Neuronal stem cell (in vitro differentiated cells): Measurements from ENCODE around the gene PEX5L.

Experiments used
- DNase-seq: peaks from one replicate; pipeline ENCODE4 v3.0.0-alpha.2; 2013; ENCODE audit warnings: low spot score
- H2AFZ ChIP-seq: one replicate; pipeline ENCODE4 v1.6.1; 2013; ENCODE audit warnings: mild to moderate bottlenecking, low read length, inconsistent platforms
- H2AK5ac ChIP-seq: 2 replicates; pipeline ENCODE4 v1.6.1; 2013; ENCODE audit warnings: low read depth, mild to moderate bottlenecking, inconsistent platforms, low read length, moderate library complexity, mixed read lengths
- H2BK120ac ChIP-seq: 2 replicates; pipeline ENCODE4 v1.6.1; 2013; ENCODE audit warnings: low read depth, mild to moderate bottlenecking, inconsistent platforms, low read length, moderate library complexity, mixed read lengths
- H2BK12ac ChIP-seq: one replicate; pipeline ENCODE4 v1.6.1; 2013; ENCODE audit warnings: low read length, inconsistent platforms
- H2BK15ac ChIP-seq: 2 replicates; pipeline ENCODE4 v1.6.1; 2013; ENCODE audit warnings: mild to moderate bottlenecking, low read length, inconsistent platforms, mixed read lengths
- H2BK5ac ChIP-seq: one replicate; pipeline ENCODE4 v1.6.1; 2013; ENCODE audit warnings: inconsistent platforms, mild to moderate bottlenecking, low read length, moderate library complexity
- H3K14ac ChIP-seq: one replicate; pipeline ENCODE4 v1.6.1; 2013; ENCODE audit warnings: low read length, inconsistent platforms
- H3K18ac ChIP-seq: 2 replicates; pipeline ENCODE4 v1.6.1; 2013; ENCODE audit warnings: low read length, inconsistent platforms
- H3K23ac ChIP-seq: 2 replicates; pipeline ENCODE4 v1.6.1; 2013; ENCODE audit warnings: low read depth, mild to moderate bottlenecking, mixed read lengths, low read length, inconsistent platforms; ENCODE audit not compliant: poor library complexity
- H3K27ac ChIP-seq: replicated peaks from 3 replicates; pipeline ENCODE4 v1.5.1; 2013; ENCODE audit warnings: low read length, inconsistent platforms
- H3K27me3 ChIP-seq, 3 experiments: 2 replicates each; pipeline ENCODE4 v1.6.1; 2013; ENCODE audit warnings: low read length in 3 of 3, mild to moderate bottlenecking in 2 of 3, inconsistent platforms in 1 of 3, low read depth in 1 of 3, mixed read lengths in 1 of 3, moderate library complexity in 1 of 3; ENCODE audit not compliant: control insufficient read depth in 3 of 3, insufficient read depth in 3 of 3
- H3K36me3 ChIP-seq, 2 donors: replicated peaks in 1 of 2; 2 replicates each; pipeline ENCODE4 v1.6.1; 2013; ENCODE audit warnings: low read length in 2 of 2; ENCODE audit not compliant: control insufficient read depth in 2 of 2, insufficient read depth in 2 of 2
- H3K4ac ChIP-seq: 2 replicates; pipeline ENCODE4 v1.6.1; 2013; ENCODE audit warnings: inconsistent platforms, mild to moderate bottlenecking, low read length, moderate library complexity
- H3K4me1 ChIP-seq, 2 donors: 1 replicate in 1 of 2; 2 replicates in 1 of 2; pipeline ENCODE4 v1.6.1; 2013; ENCODE audit warnings: low read length in 2 of 2, low read depth in 1 of 2; ENCODE audit not compliant: control insufficient read depth in 2 of 2, insufficient read depth in 1 of 2
- H3K4me2 ChIP-seq: one replicate; pipeline ENCODE4 v1.6.1; 2013; ENCODE audit warnings: mild to moderate bottlenecking, low read length, inconsistent platforms; ENCODE audit not compliant: insufficient read depth, poor library complexity, severe bottlenecking
- H3K4me3 ChIP-seq, 2 donors: 2 replicates each; pipeline ENCODE4 v1.5.1; 2013; ENCODE audit warnings: low read length in 2 of 2, mild to moderate bottlenecking in 2 of 2, inconsistent platforms in 1 of 2, moderate library complexity in 1 of 2
- H3K79me1 ChIP-seq: one replicate; pipeline ENCODE4 v1.6.1; 2013; ENCODE audit warnings: low read depth, mild to moderate bottlenecking, inconsistent platforms, low read length, moderate library complexity
- H3K9ac ChIP-seq: one replicate; pipeline ENCODE4 v1.6.1; 2013; ENCODE audit warnings: mild to moderate bottlenecking, low read depth, low read length, inconsistent platforms; ENCODE audit not compliant: poor library complexity
- H3K9me3 ChIP-seq, 2 donors: replicated peaks in 1 of 2; 2 replicates each; pipeline versions ENCODE3 to v1.6.1; 2013; ENCODE audit warnings: low read length in 2 of 2, mild to moderate bottlenecking in 2 of 2, inconsistent platforms in 1 of 2, low read depth in 1 of 2, mixed read lengths in 1 of 2, moderate library complexity in 1 of 2; ENCODE audit not compliant: control insufficient read depth in 2 of 2, insufficient read depth in 1 of 2
- H4K8ac ChIP-seq: one replicate; pipeline ENCODE4 v1.6.1; 2013; ENCODE audit warnings: low read depth, mild to moderate bottlenecking, inconsistent platforms, low read length, moderate library complexity
- H4K91ac ChIP-seq: one replicate; pipeline ENCODE4 v1.6.1; 2013; ENCODE audit warnings: low read length, low read depth, mild to moderate bottlenecking, inconsistent platforms; ENCODE audit not compliant: poor library complexity
- WGBS, 2 donors: extraction: QIAGEN DNeasy Blood & Tissue Kit; methylation state at CpG; one replicate each; pipeline ENCODE4 v1.1.7; 2013; ENCODE audit warnings: missing lambda C conversion rate in 2 of 2, mixed read lengths in 1 of 2; ENCODE audit not compliant: insufficient read length in 2 of 2, insufficient replicate concordance in 1 of 2; ENCODE audit errors: extremely low coverage in 2 of 2; 5-methylcytosine and 5-hydroxymethylcytosine counted together

PEX5L gene

GRCh38 chr3:180026997-180027396 is 9.7 kb downstream of the PEX5L start:
- H3K23ac ChIP-seq, result no peak overlapping the region
- no peak overlapping the region for H3K4me2 ChIP-seq
- H4K91ac ChIP-seq, result no peak overlapping the region
- H3K27ac ChIP-seq, result no peak overlapping the region
- no CpG with 5 or more reads among the region's 2 CpGs for WGBS, 2 donors
- DNase-seq, result no peak
- no peaks in the 10 kb centered on the region for H3K27me3 ChIP-seq
- H2AK5ac ChIP-seq, result no peak overlapping the region
- no peak overlapping the region for H4K8ac ChIP-seq
- no peaks in the 10 kb centered on the region for H3K9me3 ChIP-seq
- no peak overlapping the region for H2AFZ ChIP-seq
- no peak overlapping the region for H3K9ac ChIP-seq
- no peaks in the 10 kb centered on the region for H3K79me1 ChIP-seq
- no peak overlapping the region for H3K14ac ChIP-seq
- H3K36me3 ChIP-seq, result no peaks in the 10 kb centered on the region
- no peak overlapping the region for H2BK5ac ChIP-seq
- H2BK120ac ChIP-seq, result no peak overlapping the region
- no peak overlapping the region for H2BK15ac ChIP-seq
- H3K4ac ChIP-seq, result no peak overlapping the region
- no peak overlapping the region for H3K4me3 ChIP-seq
- no peaks in the 10 kb centered on the region for H3K4me1 ChIP-seq
- H2BK12ac ChIP-seq, result no peak overlapping the region
- no peak overlapping the region for H3K18ac ChIP-seq

- no peak overlapping the region for H2BK120ac ChIP-seq
- no peak overlapping the region for H3K23ac ChIP-seq
- no peak overlapping the region for H3K9ac ChIP-seq
- no peak overlapping the region for H3K18ac ChIP-seq
- no peaks in the 10 kb centered on the region for H3K4me1 ChIP-seq
- no CpG with 5 or more reads among the region's 5 CpGs for WGBS, 2 donors
- no peak overlapping the region for H3K14ac ChIP-seq
- no peak overlapping the region for H3K4ac ChIP-seq
- no peak overlapping the region for H2BK12ac ChIP-seq
- H3K4me2 ChIP-seq, result no peak overlapping the region
- H4K91ac ChIP-seq, result no peak overlapping the region
- no peaks in the 10 kb centered on the region for H3K36me3 ChIP-seq
- no peak overlapping the region for H4K8ac ChIP-seq
- H3K27me3 ChIP-seq, result no peaks in the 10 kb centered on the region
- H3K79me1 ChIP-seq, result no peaks in the 10 kb centered on the region
- H2BK15ac ChIP-seq, result no peak overlapping the region
- DNase-seq, result no peak
- no peak overlapping the region for H2AK5ac ChIP-seq
- H2BK5ac ChIP-seq, result no peak overlapping the region
- H3K4me3 ChIP-seq, result no peak overlapping the region
- H3K9me3 ChIP-seq, result no peaks in the 10 kb centered on the region
- H2AFZ ChIP-seq, result no peak overlapping the region
- H3K27ac ChIP-seq, result no peak overlapping the region
These were observed 18.2 kb downstream of the PEX5L start for GRCh38 chr3:180018543-180018942.

DNA sequence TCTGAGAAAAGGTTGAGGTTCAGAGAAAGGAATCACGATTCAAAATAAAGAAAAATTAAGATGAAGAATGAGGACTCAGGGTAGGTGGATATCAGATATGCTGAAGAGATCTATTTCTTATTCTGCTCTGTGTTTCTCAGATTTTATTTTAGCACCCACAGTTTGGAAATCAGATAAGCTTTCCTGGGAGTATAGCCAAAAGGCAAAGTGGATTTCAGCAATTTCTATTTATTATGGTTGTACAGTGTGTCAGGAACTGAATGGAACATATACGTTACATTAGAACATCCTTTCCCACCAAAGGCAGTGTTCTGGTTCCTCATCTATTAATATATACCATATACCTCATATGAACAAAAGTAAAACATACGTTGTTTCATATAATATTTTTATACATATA is 18.9 kb downstream of the PEX5L start:
- Histone ChIP-seq H3K18ac (no peak overlapping the region), H3K4ac (no peak overlapping the region), H3K9ac (no peak overlapping the region), H4K8ac (no peak overlapping the region), H3K14ac (no peak overlapping the region), H3K27ac (no peak overlapping the region), H3K27me3 (no peaks in the 10 kb centered on the region), H2BK120ac (no peak overlapping the region), H3K4me3 (no peak overlapping the region), H2BK15ac (no peak overlapping the region), H2BK12ac (no peak overlapping the region), H3K9me3 (no peaks in the 10 kb centered on the region), H2AFZ (no peak overlapping the region), H3K79me1 (no peaks in the 10 kb centered on the region), H3K4me2 (no peak overlapping the region), H3K23ac (no peak overlapping the region), H4K91ac (no peak overlapping the region), H2AK5ac (no peak overlapping the region), H3K4me1 (no peaks in the 10 kb centered on the region), H3K36me3 (no peaks in the 10 kb centered on the region), H2BK5ac (no peak overlapping the region)
- no peak for DNase-seq
- WGBS, 2 donors, result no CpG with 5 or more reads among the region's 3 CpGs

GRCh38 chr3:180011927-180012326 is 24.8 kb downstream of the PEX5L start:
- Histone ChIP-seq H3K23ac (no peak overlapping the region), H4K91ac (no peak overlapping the region), H3K14ac (no peak overlapping the region), H3K9me3 (peaks cover 0 to 2% of the 10 kb centered on the region in 2 donors), H2BK5ac (no peak overlapping the region), H3K27ac (no peak overlapping the region), H3K4me2 (no peak overlapping the region), H2AK5ac (no peak overlapping the region), H3K27me3 (no peaks in the 10 kb centered on the region), H2BK15ac (no peak overlapping the region), H3K36me3 (no peaks in the 10 kb centered on the region), H3K79me1 (no peaks in the 10 kb centered on the region), H2BK120ac (no peak overlapping the region), H4K8ac (no peak overlapping the region), H2BK12ac (no peak overlapping the region), H3K18ac (no peak overlapping the region), H3K4me3 (no peak overlapping the region), H3K4me1 (no peaks in the 10 kb centered on the region), H3K4ac (no peak overlapping the region), H2AFZ (no peak overlapping the region), H3K9ac (no peak overlapping the region)
- no CpG with 5 or more reads among the region's 3 CpGs for WGBS, 2 donors
- DNase-seq, result no peak
